OCI-LY3 (cell line): ENCODE data around the gene CDA.

Experiments
- H2AFZ ChIP-seq: fragments of 200-600, 300-600 bp; shearing (Covaris generic); 2 replicates; pipeline ENCODE4 v1.6.0; 2014; ENCODE audit warnings: antibody characterized with exemption, low read depth, low read length
- H3K27ac ChIP-seq: fragments of 200-600, 300-600 bp; sonication (generic); 2 replicates; pipeline ENCODE4 v1.5.1; 2014; ENCODE audit warnings: mild to moderate bottlenecking, low read length, moderate library complexity, mixed read lengths
- H3K27me3 ChIP-seq: fragments of 200-600, 300-600 bp; sonication (generic); 2 replicates; pipeline ENCODE4 v1.6.1; 2014; ENCODE audit warnings: low read depth, low read length, mixed read lengths
- H3K36me3 ChIP-seq: fragments of 200-600, 300-600 bp; sonication (generic); replicated peaks from 2 replicates; pipeline ENCODE3; 2014; ENCODE audit warnings: low read depth, low read length, mixed read lengths
- H3K4me1 ChIP-seq: fragments of 300-600, 200-600 bp; sonication (generic); 2 replicates; pipeline ENCODE4 v1.6.1; 2014; ENCODE audit warnings: low read length, mixed read lengths
- H3K4me2 ChIP-seq: fragments of 200-600, 300-600 bp; sonication (generic); 2 replicates; pipeline ENCODE4 v1.6.1; 2014; ENCODE audit warnings: low read length, mixed read lengths
- H3K4me3 ChIP-seq: fragments of 300-600, 200-600 bp; sonication (generic); 2 replicates; pipeline ENCODE4 v1.5.1; 2014; ENCODE audit warnings: antibody characterized with exemption, mild to moderate bottlenecking, low read length, moderate library complexity
- H3K79me2 ChIP-seq: fragments of 300-600, 200-600 bp; shearing (Covaris generic); 2 replicates; pipeline ENCODE4 v1.6.1; 2014; ENCODE audit warnings: mild to moderate bottlenecking, low read length, mixed read lengths
- H3K9ac ChIP-seq: fragments of 300-600, 200-600 bp; shearing (Covaris generic); 2 replicates; pipeline ENCODE4 v1.6.0; 2014; ENCODE audit warnings: mild to moderate bottlenecking, low read length, moderate library complexity
- H3K9me3 ChIP-seq: fragments of 200-600, 300-600 bp; shearing (Covaris generic); 2 replicates; pipeline ENCODE4 v1.6.1; 2014; ENCODE audit warnings: low read length, mixed read lengths; ENCODE audit not compliant: insufficient read depth
- H4K20me1 ChIP-seq: fragments of 200-600, 300-600 bp; sonication (generic); 2 replicates; pipeline ENCODE4 v1.6.1; 2016; ENCODE audit warnings: low read length, mixed read lengths; ENCODE audit not compliant: insufficient read depth
- EZH2phosphoT487 ChIP-seq: fragments of 200-600 bp; shearing (Covaris generic); IDR thresholded peaks from 2 replicates; pipeline ENCODE4 v1.6.1; 2018; ENCODE audit warnings: antibody characterized with exemption, mixed run types, low read depth
- TF ChIP-seq, protein P1 (sequence below): fragments of 200-600, 300-600 bp; sonication (generic); IDR thresholded peaks from 2 replicates; pipeline ENCODE4 v1.5.1; 2014; ENCODE audit warnings: antibody characterized with exemption, low read length, low read depth

CDA gene

GRCh38 chr1:20663969-20664715 is 75.2 kb downstream of the CDA start:
- Histone ChIP-seq H3K27me3 (no peaks in the 10 kb centered on the region), H3K27ac (no peak overlapping the region), H3K4me1 (peaks cover 11% of the 10 kb centered on the region; the same call in 1 of the 2 replicates), H2AFZ (no peak overlapping the region), H4K20me1 (no peaks in the 10 kb centered on the region), H3K36me3 (peaks cover 4% of the 10 kb centered on the region), H3K9me3 (no peaks in the 10 kb centered on the region), H3K79me2 (peaks cover 21% of the 10 kb centered on the region), H3K4me2 (no peak overlapping the region), H3K4me3 (no peak overlapping the region), H3K9ac (no peak overlapping the region)
- no peak for TF ChIP-seq EZH2phosphoT487
- TF ChIP-seq, protein P1, sequence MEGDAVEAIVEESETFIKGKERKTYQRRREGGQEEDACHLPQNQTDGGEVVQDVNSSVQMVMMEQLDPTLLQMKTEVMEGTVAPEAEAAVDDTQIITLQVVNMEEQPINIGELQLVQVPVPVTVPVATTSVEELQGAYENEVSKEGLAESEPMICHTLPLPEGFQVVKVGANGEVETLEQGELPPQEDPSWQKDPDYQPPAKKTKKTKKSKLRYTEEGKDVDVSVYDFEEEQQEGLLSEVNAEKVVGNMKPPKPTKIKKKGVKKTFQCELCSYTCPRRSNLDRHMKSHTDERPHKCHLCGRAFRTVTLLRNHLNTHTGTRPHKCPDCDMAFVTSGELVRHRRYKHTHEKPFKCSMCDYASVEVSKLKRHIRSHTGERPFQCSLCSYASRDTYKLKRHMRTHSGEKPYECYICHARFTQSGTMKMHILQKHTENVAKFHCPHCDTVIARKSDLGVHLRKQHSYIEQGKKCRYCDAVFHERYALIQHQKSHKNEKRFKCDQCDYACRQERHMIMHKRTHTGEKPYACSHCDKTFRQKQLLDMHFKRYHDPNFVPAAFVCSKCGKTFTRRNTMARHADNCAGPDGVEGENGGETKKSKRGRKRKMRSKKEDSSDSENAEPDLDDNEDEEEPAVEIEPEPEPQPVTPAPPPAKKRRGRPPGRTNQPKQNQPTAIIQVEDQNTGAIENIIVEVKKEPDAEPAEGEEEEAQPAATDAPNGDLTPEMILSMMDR, result no peak

GRCh38 chr1:20665726-20666125 is 76.8 kb downstream of the CDA start:
- no peak overlapping the region for H2AFZ ChIP-seq
- no peak overlapping the region for H3K4me2 ChIP-seq
- no peak overlapping the region for H3K4me3 ChIP-seq
- no peak overlapping the region for H3K27ac ChIP-seq
- no peaks in the 10 kb centered on the region for H4K20me1 ChIP-seq
- no peaks in the 10 kb centered on the region; the same call in 1 of the 2 replicates for H3K4me1 ChIP-seq
- no peaks in the 10 kb centered on the region for H3K36me3 ChIP-seq
- no peak overlapping the region for H3K9ac ChIP-seq
- TF ChIP-seq EZH2phosphoT487, result no peak
- TF ChIP-seq, protein P1, result no peak
- H3K9me3 ChIP-seq, result no peaks in the 10 kb centered on the region
- peaks cover 5% of the 10 kb centered on the region for H3K79me2 ChIP-seq
- H3K27me3 ChIP-seq, result no peaks in the 10 kb centered on the region

- Histone ChIP-seq H3K4me3 (no peak overlapping the region), H2AFZ (no peak overlapping the region), H3K4me2 (no peak overlapping the region), H3K9ac (no peak overlapping the region), H4K20me1 (no peaks in the 10 kb centered on the region), H3K27me3 (no peaks in the 10 kb centered on the region), H3K4me1 (no peaks in the 10 kb centered on the region; the same call in 1 of the 2 replicates), H3K27ac (no peak overlapping the region), H3K36me3 (no peaks in the 10 kb centered on the region), H3K9me3 (no peaks in the 10 kb centered on the region), H3K79me2 (peaks cover under 1% of the 10 kb centered on the region)
- no peak for TF ChIP-seq EZH2phosphoT487
- TF ChIP-seq, protein P1, result no peak
Measured at GRCh38 chr1:20666146-20666545, 77.2 kb downstream of the CDA start.

GRCh38 chr1:20666804-20667203 is 77.9 kb downstream of the CDA start:
- Histone ChIP-seq H2AFZ (no peak overlapping the region), H4K20me1 (no peaks in the 10 kb centered on the region), H3K27ac (no peak overlapping the region), H3K9me3 (no peaks in the 10 kb centered on the region), H3K79me2 (no peaks in the 10 kb centered on the region), H3K27me3 (no peaks in the 10 kb centered on the region), H3K9ac (no peak overlapping the region), H3K4me3 (no peak overlapping the region), H3K36me3 (no peaks in the 10 kb centered on the region), H3K4me1 (no peaks in the 10 kb centered on the region; the same call in 1 of the 2 replicates), H3K4me2 (no peak overlapping the region)
- TF ChIP-seq, protein P1, result no peak
- TF ChIP-seq EZH2phosphoT487, result no peak
